DOHH2 (cell line): Measurements from ENCODE around the gene S100A3.

Experiments used
- H3F3A ChIP-seq: fragments of 200-600 bp; sonication (generic), shearing (Covaris generic); 2 replicates; pipeline ENCODE4 v1.6.0; 2016; ENCODE audit warnings: antibody characterized with exemption, mild to moderate bottlenecking; ENCODE audit not compliant: control insufficient read depth, insufficient read depth
- H3K27ac ChIP-seq: fragments of 200-600 bp; sonication (generic); 2 replicates; pipeline ENCODE4 v1.5.1; 2014; ENCODE audit warnings: low read depth, mild to moderate bottlenecking, low read length, moderate library complexity
- H3K27me3 ChIP-seq: fragments of 200-600 bp; sonication (generic); 2 replicates; pipeline ENCODE4 v1.6.1; 2014; ENCODE audit warnings: mild to moderate bottlenecking, low read length, mixed read lengths; ENCODE audit not compliant: control insufficient read depth
- H3K36me3 ChIP-seq: fragments of 200-600 bp; sonication (generic); 2 replicates; pipeline ENCODE4 v1.6.1; 2014; ENCODE audit warnings: mild to moderate bottlenecking, low read length, moderate library complexity, mixed read lengths; ENCODE audit not compliant: control insufficient read depth
- H3K4me1 ChIP-seq: fragments of 200-600 bp; sonication (generic); 2 replicates; pipeline ENCODE4 v1.6.1; 2014; ENCODE audit warnings: mild to moderate bottlenecking, low read length, mixed read lengths; ENCODE audit not compliant: control insufficient read depth
- H3K4me2 ChIP-seq: fragments of 200-600 bp; sonication (generic); 2 replicates; pipeline ENCODE4 v1.6.0; 2014; ENCODE audit warnings: mild to moderate bottlenecking, low read length, moderate library complexity
- H3K4me3 ChIP-seq: fragments of 200-600 bp; sonication (generic); 2 replicates; pipeline ENCODE4 v1.5.1; 2014; ENCODE audit warnings: mild to moderate bottlenecking, low read length, mixed read lengths
- H3K79me2 ChIP-seq: fragments of 200-600 bp; sonication (generic); 2 replicates; pipeline ENCODE4 v1.6.1; 2014; ENCODE audit warnings: mild to moderate bottlenecking, low read length, mixed read lengths; ENCODE audit not compliant: control insufficient read depth
- H3K9me2 ChIP-seq: fragments of 200-600 bp; sonication (generic); replicated peaks from 2 replicates; pipeline ENCODE4 v1.6.1; 2014; ENCODE audit warnings: mild to moderate bottlenecking, low read length, mixed read lengths; ENCODE audit not compliant: control insufficient read depth
- H3K9me3 ChIP-seq: fragments of 200-600 bp; sonication (generic); 2 replicates; pipeline ENCODE4 v1.6.1; 2014; ENCODE audit warnings: antibody characterized with exemption, low read length, mixed read lengths; ENCODE audit not compliant: control insufficient read depth, insufficient read depth
- H4K20me1 ChIP-seq: fragments of 200-600 bp; sonication (generic); 2 replicates; pipeline ENCODE4 v1.6.0; 2014; ENCODE audit warnings: low read depth, mild to moderate bottlenecking, antibody characterized with exemption, low read length, moderate library complexity; ENCODE audit not compliant: control insufficient read depth, insufficient read depth
- EZH2phosphoT487 ChIP-seq: fragments of 200-600 bp; sonication (generic); IDR thresholded peaks from 2 replicates; pipeline ENCODE4 v1.6.1; 2017; ENCODE audit warnings: borderline replicate concordance, mild to moderate bottlenecking, antibody characterized with exemption, low read length, moderate library complexity, mixed read lengths
- TF ChIP-seq, protein P1 (sequence below): fragments of 200-600 bp; sonication (generic); IDR thresholded peaks from one replicate; pipeline ENCODE4 v1.5.1; 2014; ENCODE audit warnings: antibody characterized with exemption, mild to moderate bottlenecking, low read depth, low read length; ENCODE audit not compliant: poor library complexity, severe bottlenecking

S100A3 gene

DNA sequence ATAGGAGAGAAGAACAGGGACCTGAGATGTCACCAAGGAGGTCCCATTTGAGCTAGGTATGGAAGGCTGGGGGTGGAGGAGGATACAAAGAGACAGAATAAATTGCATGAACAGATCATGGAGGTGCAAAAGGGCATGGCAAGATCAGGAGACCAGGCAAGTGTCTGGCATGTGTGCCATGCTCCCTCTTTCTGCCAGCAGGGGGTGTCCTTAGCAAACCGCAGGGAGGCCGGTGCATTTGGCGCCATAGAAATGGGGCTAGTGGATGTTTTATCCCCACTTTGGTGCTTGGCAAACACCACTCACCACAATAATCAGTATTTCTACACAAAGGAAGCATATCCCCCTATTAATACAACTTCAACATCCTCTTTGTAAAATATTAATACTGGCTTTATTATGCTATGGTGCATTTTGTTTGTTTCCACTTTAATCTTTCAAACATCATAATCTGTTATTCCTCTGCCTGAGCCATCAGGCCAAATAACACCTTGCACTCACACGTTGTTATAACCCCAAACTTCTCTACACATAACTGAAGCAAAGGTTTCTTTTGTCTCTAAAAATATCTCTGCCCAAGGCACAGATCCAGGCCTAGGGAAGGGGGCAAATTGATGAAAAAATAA lies 39.2 kb downstream of the S100A3 start:
- H3K36me3 ChIP-seq = no peaks in the 10 kb centered on the region
- no peaks in the 10 kb centered on the region for H3K27me3 ChIP-seq
- H3K9me3 ChIP-seq = no peaks in the 10 kb centered on the region
- H3K79me2 ChIP-seq = no peaks in the 10 kb centered on the region
- peaks cover 5% of the 10 kb centered on the region; the same call in 1 of the 2 replicates for H3K4me1 ChIP-seq
- no peak overlapping the region for H3K4me3 ChIP-seq
- H3K9me2 ChIP-seq = no peaks in the 10 kb centered on the region
- no peak overlapping the region for H3K27ac ChIP-seq
- H3F3A ChIP-seq = no peaks in the 10 kb centered on the region
- no peaks in the 10 kb centered on the region for H4K20me1 ChIP-seq
- TF ChIP-seq, protein P1, sequence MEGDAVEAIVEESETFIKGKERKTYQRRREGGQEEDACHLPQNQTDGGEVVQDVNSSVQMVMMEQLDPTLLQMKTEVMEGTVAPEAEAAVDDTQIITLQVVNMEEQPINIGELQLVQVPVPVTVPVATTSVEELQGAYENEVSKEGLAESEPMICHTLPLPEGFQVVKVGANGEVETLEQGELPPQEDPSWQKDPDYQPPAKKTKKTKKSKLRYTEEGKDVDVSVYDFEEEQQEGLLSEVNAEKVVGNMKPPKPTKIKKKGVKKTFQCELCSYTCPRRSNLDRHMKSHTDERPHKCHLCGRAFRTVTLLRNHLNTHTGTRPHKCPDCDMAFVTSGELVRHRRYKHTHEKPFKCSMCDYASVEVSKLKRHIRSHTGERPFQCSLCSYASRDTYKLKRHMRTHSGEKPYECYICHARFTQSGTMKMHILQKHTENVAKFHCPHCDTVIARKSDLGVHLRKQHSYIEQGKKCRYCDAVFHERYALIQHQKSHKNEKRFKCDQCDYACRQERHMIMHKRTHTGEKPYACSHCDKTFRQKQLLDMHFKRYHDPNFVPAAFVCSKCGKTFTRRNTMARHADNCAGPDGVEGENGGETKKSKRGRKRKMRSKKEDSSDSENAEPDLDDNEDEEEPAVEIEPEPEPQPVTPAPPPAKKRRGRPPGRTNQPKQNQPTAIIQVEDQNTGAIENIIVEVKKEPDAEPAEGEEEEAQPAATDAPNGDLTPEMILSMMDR = peak; percentile 94
- no peak for TF ChIP-seq EZH2phosphoT487
- H3K4me2 ChIP-seq = no peak overlapping the region

DNA sequence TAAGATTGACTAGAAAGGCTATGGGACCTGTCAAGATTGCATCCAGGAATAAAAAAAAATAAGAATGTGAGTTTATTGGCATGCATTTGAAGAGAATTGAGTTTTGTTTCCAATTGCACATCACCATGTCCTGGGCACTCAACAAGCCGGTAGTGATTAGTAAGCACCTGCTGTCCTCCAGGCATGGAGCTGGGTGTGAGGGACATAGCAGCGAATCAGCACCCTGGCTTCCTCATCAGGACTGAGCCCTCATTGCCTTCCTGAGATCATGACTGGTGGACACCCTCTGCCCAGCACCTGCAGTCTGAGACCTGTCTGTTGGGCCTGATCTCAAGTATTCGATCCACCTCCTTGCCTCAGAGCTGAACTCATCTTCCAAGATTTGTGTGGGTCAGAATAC lies 40.0 kb downstream of the S100A3 start:
- Histone ChIP-seq H3K4me2 (no peak overlapping the region), H3F3A (no peaks in the 10 kb centered on the region), H4K20me1 (no peaks in the 10 kb centered on the region), H3K9me2 (no peaks in the 10 kb centered on the region), H3K79me2 (no peaks in the 10 kb centered on the region), H3K27ac (no peak overlapping the region), H3K4me3 (no peak overlapping the region), H3K36me3 (no peaks in the 10 kb centered on the region), H3K27me3 (peaks cover 3% of the 10 kb centered on the region; the same call in 1 of the 2 replicates), H3K4me1 (peaks cover 5% of the 10 kb centered on the region; the same call in 1 of the 2 replicates), H3K9me3 (no peaks in the 10 kb centered on the region)
- TF ChIP-seq, protein P1 = no peak
- TF ChIP-seq EZH2phosphoT487 = no peak

DNA sequence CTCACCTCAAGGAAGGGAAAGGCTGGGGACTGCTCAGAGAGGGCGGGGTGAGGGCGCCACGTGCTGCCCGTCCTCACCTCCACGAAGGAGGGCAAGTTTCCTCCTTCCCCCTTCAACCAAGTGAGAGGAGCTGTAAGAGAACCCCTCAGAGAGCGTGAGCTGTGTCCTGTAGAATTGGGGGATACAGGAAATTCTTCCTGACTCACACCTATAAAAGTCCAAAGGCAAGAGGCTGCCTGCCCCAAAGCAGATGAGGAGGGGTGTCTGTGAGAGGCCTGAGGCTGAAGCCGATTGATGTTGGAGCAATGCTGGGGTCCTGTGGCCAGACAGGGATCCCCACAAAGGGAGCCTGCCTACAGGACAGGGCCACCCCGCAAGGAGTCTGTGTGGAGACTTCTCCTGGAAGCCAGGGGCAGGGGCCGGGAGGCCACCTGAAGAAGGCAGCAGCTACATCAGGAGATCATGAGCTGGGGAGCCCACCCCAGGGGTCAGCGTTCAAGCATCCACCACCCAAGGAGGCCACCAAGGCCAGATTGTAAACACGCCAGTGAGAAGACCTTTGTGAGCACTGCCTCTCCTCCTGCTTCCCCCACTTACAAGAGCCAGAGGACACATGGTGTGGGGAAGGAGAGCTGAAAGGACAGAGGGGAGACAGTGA lies 41.0 kb downstream of the S100A3 start:
- no peak for TF ChIP-seq EZH2phosphoT487
- TF ChIP-seq, protein P1 = no peak
- Histone ChIP-seq H3K27ac (no peak overlapping the region), H3K4me1 (peaks cover 5% of the 10 kb centered on the region; the same call in 1 of the 2 replicates), H3K4me3 (no peak overlapping the region), H3K4me2 (no peak overlapping the region), H3K36me3 (no peaks in the 10 kb centered on the region), H3K27me3 (peaks cover 3% of the 10 kb centered on the region; the same call in 1 of the 2 replicates), H3K9me3 (no peaks in the 10 kb centered on the region), H4K20me1 (no peaks in the 10 kb centered on the region), H3F3A (no peaks in the 10 kb centered on the region), H3K79me2 (no peaks in the 10 kb centered on the region), H3K9me2 (no peaks in the 10 kb centered on the region)
